ENCODE measurements around the gene RGS19. TPM values are rescaled to one million over a fixed set of nuclear protein-coding genes. Genes with fewer than 3 reads are reported as not detected.

Gene RGS19
- polyA plus RNA-seq, 3 donors: 3.8 to 5.4 (median 4.8) TPM

Other genes with a start within 250 kb of the RGS19 start
- 10 to 100 TPM; 13.6 to 16.0 (median 14.5) TPM for gene ZBTB46, start 248.3 kb downstream of the RGS19 start, polyA plus RNA-seq (ENCODE audit: insufficient read length in 3 of 3)
- gene ABHD16B, start 218.0 kb downstream of the RGS19 start, polyA plus RNA-seq (ENCODE audit: insufficient read length in 3 of 3): not detected
- 10 to 100 TPM; 80.6 to 82.1 (median 81.3) TPM for gene TPD52L2, start 214.2 kb downstream of the RGS19 start, polyA plus RNA-seq (ENCODE audit: insufficient read length in 3 of 3)
- gene DNAJC5, start 184.4 kb downstream of the RGS19 start, polyA plus RNA-seq (ENCODE audit: insufficient read length in 3 of 3): 10 to 100 TPM; 25.7 to 29.0 (median 28.7) TPM
- 10 to 100 TPM; 33.5 to 35.5 (median 33.6) TPM for gene UCKL1, start 123.1 kb downstream of the RGS19 start, polyA plus RNA-seq (ENCODE audit: insufficient read length in 3 of 3)
- gene ZNF512B, start 109.6 kb downstream of the RGS19 start, polyA plus RNA-seq (ENCODE audit: insufficient read length in 3 of 3): 10 to 100 TPM; 20.9 to 23.3 (median 21.8) TPM
- 1 to 10 TPM; 6.5 to 6.7 (median 6.6) TPM for gene SAMD10, start 99.9 kb downstream of the RGS19 start, polyA plus RNA-seq (ENCODE audit: insufficient read length in 3 of 3)
- gene PRPF6, start 98.4 kb downstream of the RGS19 start, polyA plus RNA-seq (ENCODE audit: insufficient read length in 3 of 3): 10 to 100 TPM; 89.5 to 94.8 (median 89.9) TPM
- under 1 TPM; 0.40 to 0.51 (median 0.43) TPM for gene C20orf204, start 43.3 kb downstream of the RGS19 start, polyA plus RNA-seq (ENCODE audit: insufficient read length in 3 of 3)
- gene SOX18, start 29.9 kb downstream of the RGS19 start, polyA plus RNA-seq (ENCODE audit: insufficient read length in 3 of 3): 1 to 10 TPM; 5.6 to 9.0 (median 6.5) TPM
- 10 to 100 TPM; 71.0 to 72.0 (median 71.0) TPM for gene TCEA2, start 16.3 kb downstream of the RGS19 start, polyA plus RNA-seq (ENCODE audit: insufficient read length in 3 of 3)
- 1 to 10 TPM in 1 of 3 donors, under 1 TPM in 2; 0.67 to 1.1 (median 0.69) TPM for gene OPRL1, start 564 bp upstream of the RGS19 start, polyA plus RNA-seq (ENCODE audit: insufficient read length in 3 of 3)
- gene LKAAEAR1, start 4.9 kb upstream of the RGS19 start, polyA plus RNA-seq (ENCODE audit: insufficient read length in 3 of 3): under 1 TPM in 1 of 3 donors, not detected in 2; 0.34 TPM
- not detected for gene NPBWR2, start 28.0 kb upstream of the RGS19 start, polyA plus RNA-seq (ENCODE audit: insufficient read length in 3 of 3)
- under 1 TPM; 0.35 to 0.50 (median 0.46) TPM for gene MYT1, start 84.9 kb upstream of the RGS19 start, polyA plus RNA-seq (ENCODE audit: insufficient read length in 3 of 3)
- gene PCMTD2, start 176.2 kb upstream of the RGS19 start, polyA plus RNA-seq (ENCODE audit: insufficient read length in 3 of 3): 100 to 1,000 TPM; 128 to 143 (median 139) TPM